Ecto neural progenitor cell (in vitro differentiated cells): ENCODE data around the gene EXOC8.
"Not testable (repeated sequence)": the region's sequence is repeated elsewhere in the genome, so short reads cannot be mapped to it uniquely, and the experiment has no call there.

Source experiments
- DNase-seq: peaks from one replicate; pipeline ENCODE4 v3.0.0-alpha.2; 2018; ENCODE audit warnings: low spot score

The EXOC8 gene

GRCh38 chr1:231351816-231352215 is 14.2 kb upstream of the EXOC8 start:
- DNase-seq: no peak

DNA sequence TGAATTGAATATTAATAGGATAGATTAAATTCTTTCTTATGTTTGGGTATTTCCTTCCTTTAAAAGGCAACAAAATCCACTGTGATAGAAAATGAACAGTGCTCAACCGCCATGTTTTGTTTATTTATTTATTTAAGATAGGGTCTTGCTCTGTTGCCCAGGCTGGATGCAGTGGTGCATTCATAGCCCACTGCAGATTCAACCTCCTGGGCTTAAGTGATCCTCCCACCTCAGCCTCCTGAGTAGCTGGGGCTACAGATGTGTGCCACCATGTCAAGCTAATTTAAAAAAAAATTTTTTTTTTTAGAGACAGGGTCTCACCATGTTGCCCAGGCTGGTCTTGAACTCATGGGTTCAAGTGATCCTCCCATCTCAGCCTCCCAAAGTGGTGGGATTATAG is 11.2 kb upstream of the EXOC8 start:
- not testable (repeated sequence) for DNase-seq

- no peak for DNase-seq
Measured at GRCh38 chr1:231348442-231348841, 10.8 kb upstream of the EXOC8 start.

- DNase-seq: no peak
Measured at GRCh38 chr1:231347961-231348360, 10.3 kb upstream of the EXOC8 start.

DNA sequence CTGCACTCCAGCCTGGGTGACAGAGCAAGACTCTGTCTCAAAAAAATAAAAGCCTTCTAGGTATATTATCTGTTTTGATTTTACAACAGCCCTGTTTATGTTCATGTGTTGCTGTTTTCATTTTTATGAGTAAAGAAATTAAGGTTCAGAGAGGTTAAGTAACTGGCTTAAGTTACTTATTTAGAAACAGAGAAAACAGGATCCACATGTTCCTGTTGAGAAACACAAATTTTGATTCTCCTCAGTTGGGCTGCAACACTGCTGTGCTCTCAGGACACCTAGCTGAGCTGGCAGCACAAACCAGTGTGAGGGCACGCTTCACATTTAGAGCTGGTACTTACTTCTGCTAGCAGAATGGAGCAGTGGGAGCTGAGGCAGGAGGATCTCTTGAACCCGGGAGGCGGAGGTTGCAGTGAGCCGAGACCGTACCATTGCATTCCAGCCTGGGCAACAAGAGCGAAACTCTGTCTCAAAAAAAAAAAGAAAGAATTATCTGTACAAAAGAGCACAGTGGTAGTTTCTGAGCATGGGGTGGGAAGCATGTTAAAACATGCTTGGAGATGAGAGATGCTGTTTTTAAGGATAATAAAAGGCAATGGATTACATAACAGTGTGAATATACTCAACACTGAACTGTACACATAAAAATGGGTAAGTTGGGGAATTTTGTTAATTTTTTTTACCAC is 2.8 kb upstream of the EXOC8 start:
- no peak for DNase-seq

- no peak for DNase-seq
Measured at GRCh38 chr1:231338270-231339128, 847 bp upstream of the EXOC8 start, which contains the start of gene SPRTN. Gene SPRTN (plus strand): TSS chr1:231338293. CDS start chr1:231338384, 91 bp downstream.

DNA sequence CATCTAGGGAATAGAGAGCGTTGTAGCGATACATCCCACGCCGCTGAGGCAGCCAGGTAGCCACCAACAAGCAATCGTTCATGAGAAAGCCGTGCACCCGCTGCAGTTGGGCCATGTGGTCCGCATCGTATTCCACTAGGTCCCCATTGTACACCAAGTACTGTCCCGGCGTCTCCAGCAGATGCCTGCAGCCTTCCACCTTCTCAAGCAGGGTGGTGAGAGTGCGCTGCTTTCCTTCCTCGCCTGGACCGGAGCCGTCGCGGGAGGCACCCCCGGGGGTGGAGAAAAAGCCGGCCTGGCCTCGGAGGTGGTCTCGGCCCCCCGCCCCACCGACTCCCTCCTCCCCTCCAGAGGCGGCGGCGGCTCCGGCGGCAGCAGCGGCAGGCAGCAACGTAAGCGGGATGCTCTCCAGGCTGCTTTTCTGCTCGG is 595 bp downstream of the EXOC8 start:
- no peak for DNase-seq

DNA sequence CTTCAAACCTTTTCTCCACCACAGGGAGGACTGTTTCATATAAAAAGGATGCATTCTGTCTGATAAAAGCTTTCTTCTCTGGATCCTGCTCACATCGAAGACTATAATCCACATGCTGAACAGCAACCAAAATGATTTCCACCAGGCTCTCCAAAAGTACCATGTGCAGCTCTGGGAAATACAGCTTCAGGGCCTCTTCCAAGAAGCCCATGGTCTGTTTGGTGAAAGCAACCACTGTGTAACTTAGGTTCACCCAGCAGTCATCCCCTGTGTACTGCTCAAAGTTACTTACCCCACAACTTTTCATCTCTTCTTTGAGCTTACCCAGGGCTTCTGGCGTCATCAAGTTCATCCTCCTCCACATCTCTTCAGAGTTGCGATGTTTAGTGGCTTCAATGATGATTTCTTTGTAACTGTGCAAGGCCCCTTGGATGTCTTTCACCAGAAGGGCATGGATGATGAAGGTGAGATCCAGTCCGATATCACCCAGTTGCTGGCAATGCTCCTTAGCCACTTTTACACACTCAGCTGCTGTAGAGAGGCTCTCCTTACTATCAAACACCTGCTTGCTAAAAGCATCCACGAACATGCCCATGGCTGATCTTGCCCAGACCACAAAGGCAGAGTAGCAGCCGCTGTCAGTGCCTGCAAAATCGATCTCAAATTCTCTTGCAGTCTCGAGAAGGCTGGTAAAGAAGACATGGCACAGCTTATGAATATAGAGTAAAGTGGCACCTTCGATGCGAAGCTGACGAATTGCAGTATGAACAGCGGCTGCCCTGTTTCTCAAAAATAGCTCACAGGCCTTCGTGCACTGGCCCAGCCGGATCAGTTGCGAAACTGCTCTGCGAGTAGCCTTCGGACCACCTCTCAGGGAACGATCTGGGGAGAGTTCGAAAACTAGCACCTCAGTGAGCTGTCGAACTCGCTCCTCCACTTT is 1.7 kb downstream of the EXOC8 start:
- DNase-seq: no peak

GRCh38 chr1:231334952-231335351 is 2.7 kb downstream of the EXOC8 start:
- DNase-seq: no peak

GRCh38 chr1:231334079-231334666 is 3.5 kb downstream of the EXOC8 start:
- DNase-seq: no peak

DNA sequence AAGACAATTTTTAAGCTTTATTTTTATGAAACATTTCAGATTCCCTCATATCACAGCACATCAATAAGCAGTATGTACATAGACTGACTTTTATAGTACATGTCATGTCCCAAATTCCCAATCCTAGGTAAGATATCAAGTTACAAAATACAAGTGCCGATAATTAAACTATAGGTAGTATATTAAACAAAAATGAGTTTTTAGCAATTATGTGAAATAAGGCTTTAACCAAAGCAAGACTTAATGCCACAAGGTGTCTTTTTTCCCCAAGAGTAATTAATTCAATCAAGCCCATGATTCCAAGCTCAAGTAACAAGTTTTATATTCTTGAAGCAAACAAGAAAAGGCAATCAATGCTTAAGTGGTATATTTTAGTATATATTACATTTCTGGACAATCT is 4.9 kb downstream of the EXOC8 start:
- DNase-seq: no peak

- no peak for DNase-seq
Measured at GRCh38 chr1:231329483-231329882, 8.2 kb downstream of the EXOC8 start.

DNA sequence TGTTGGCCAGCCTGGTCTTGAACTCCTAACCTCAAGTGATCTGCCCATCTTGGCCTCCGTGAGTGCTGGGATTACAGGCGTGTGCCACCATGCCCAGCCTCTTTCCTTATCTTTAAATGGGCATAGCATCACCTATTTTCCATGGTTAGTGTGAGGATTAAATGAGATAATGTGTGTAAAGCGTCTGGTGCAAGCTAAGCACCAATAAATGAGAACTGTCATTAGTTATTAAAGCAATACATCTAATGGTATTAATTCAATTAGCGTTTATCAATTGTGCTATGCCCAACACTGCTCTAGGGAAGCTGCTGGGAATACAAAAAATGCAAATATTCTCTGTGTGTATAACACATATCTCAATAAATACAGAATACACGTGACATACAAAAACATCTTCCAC is 10.0 kb downstream of the EXOC8 start:
- DNase-seq: no peak

GRCh38 chr1:231326248-231326647 is 11.4 kb downstream of the EXOC8 start:
- DNase-seq: no peak

- no peak for DNase-seq
Measured at GRCh38 chr1:231324660-231325059, 13.0 kb downstream of the EXOC8 start.

DNA sequence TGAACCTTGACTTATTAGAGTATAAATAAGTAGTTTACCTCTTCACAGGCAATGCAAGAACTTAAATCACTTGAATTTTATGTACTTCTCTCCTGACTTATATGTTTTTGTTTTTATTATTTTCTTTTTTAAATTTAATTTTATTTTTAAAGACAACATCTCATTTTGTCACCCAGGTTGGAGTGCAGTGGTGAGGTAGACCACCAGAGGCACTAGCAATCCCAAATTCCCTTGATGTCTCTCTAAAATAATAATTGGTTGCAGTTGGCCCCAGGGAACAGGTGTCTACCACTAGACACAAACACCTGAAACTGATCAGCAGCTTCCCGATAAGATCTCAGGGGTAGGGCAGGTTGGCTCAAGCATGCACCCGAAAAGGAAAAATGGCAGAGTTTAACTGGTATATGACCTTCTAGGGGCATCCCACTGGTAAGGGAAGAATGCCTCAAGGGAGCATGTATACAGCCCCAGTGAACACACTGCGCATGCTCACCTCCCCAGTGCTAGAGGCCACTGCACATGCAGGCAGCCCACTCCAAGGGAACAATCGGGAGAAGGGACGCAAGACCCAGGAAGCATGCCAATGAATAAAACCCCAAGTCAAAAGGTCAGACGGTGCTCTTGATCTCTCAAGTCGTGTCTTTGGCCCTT is 14.6 kb downstream of the EXOC8 start:
- peak; percentile 21 for DNase-seq

DNA sequence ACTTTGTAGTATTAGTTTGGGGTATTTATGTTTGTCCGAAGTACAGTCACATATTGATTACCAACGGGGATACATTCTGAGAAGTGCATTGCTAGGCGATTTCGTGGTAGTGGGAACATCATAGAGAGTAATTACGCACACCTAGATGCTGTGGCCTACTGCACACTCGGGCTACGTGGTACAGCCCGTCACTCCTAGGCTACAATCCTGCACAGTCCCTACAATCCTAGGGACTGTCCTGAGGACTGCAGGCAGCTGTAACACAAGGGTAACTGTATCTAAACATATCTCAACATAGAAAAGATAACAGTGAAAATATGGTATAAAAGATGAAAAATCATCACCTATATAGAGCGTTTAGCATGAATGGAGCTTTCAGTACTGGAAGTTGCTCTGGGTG is 18.6 kb downstream of the EXOC8 start:
- DNase-seq: peak; percentile 1

GRCh38 chr1:231318568-231318967 is 19.1 kb downstream of the EXOC8 start:
- DNase-seq: peak; percentile 10

DNA sequence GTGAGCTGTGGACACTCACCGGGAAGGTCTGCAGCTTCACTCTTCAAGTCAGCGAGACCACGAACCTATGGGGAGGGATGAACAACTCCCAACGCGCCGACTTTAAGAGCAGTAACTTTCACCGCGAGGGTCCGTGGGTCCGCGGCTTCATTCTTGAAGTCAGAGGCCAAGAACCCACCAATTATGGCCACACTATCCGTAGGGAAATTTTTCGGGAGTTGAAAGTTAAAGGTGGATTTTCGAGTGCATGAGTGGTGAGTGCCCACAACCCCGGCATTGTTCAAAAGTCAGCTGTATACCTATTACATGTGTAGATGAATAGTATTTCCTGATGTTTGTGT is 19.7 kb downstream of the EXOC8 start:
- DNase-seq: peak; percentile 36

- peak; percentile 37 for DNase-seq
Measured at GRCh38 chr1:231317306-231318014, 20.2 kb downstream of the EXOC8 start.

DNA sequence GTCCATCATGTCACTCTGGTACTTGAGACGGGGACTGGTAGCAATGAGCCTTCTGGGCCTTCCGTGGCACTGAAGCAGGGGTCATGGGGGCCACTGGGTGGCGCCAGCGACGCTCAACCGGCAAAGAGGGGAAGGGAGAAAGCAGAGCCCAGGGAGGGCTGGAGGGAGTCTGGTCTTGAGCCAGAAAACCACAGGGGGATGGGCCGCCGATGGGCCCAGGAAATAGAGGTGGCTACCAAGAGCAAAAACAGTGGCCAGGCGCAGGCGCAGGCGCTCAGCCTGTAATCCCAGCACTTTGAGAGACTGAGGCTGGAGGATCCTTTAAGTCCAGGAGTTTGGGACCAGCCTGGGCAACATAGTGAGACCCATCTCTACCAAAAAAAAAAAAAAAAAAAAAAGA is 21.8 kb downstream of the EXOC8 start:
- DNase-seq: peak; percentile 58
